Measurements from ENCODE around the gene CAMTA1. TPM values are rescaled to one million over a fixed set of nuclear protein-coding genes. Genes with fewer than 3 reads are reported as not detected.
A peak's percentile ranks its signal among the peaks of the same experiment; 100 is the strongest.

Gene CAMTA1
- polyA plus RNA-seq, 1 experiment: 64.9 TPM

- DNase-seq (ENCODE audit: low read depth, low spot score): no peak
- Histone ChIP-seq H3K27ac (ENCODE audit: low read depth, low read length) (no peak overlapping the region), H3K4me3 (ENCODE audit: low read depth, low read length) (no peak overlapping the region), H3K27me3 (ENCODE audit: control insufficient read depth, insufficient read depth, low read length) (peaks cover 13% of the 10 kb centered on the region), H3K9me3 (ENCODE audit: control insufficient read depth, insufficient read depth, low read length) (no peaks in the 10 kb centered on the region; the same call in 1 of the 2 replicates)
- no peak for TF ChIP-seq CTCF (IDR thresholded peaks at IDR 0.05; ENCODE audit: low read depth, low read length)
- ChIA-PET CTCF (interaction anchor here (2.6 kb wide), 1 partner anchor 10 kb away, joined by 8 read pairs; no protein-coding TSS in a partner anchor), POLR2A (no interaction called here)
Measured at GRCh38 chr1:7060745-7061144, 275.5 kb downstream of the CAMTA1 start.

- Histone ChIP-seq H3K27ac (ENCODE audit: low read depth, low read length) (no peak overlapping the region), H3K9me3 (ENCODE audit: control insufficient read depth, insufficient read depth, low read length) (no peaks in the 10 kb centered on the region; the same call in 1 of the 2 replicates), H3K4me3 (ENCODE audit: low read depth, low read length) (no peak overlapping the region), H3K27me3 (ENCODE audit: control insufficient read depth, insufficient read depth, low read length) (peaks cover 13% of the 10 kb centered on the region)
- TF ChIP-seq CTCF (IDR thresholded peaks at IDR 0.05; ENCODE audit: low read depth, low read length): no peak
- CTCF ChIA-PET: no interaction called here
- POLR2A ChIA-PET: no interaction called here
- DNase-seq (ENCODE audit: low read depth, low spot score): no peak
Measured at GRCh38 chr1:7062346-7063061, 277.2 kb downstream of the CAMTA1 start.

- Histone ChIP-seq H3K27me3 (ENCODE audit: control insufficient read depth, insufficient read depth, low read length) (peaks cover 13% of the 10 kb centered on the region), H3K9me3 (ENCODE audit: control insufficient read depth, insufficient read depth, low read length) (no peaks in the 10 kb centered on the region; the same call in 1 of the 2 replicates), H3K4me3 (ENCODE audit: low read depth, low read length) (no peak overlapping the region), H3K27ac (ENCODE audit: low read depth, low read length) (no peak overlapping the region)
- DNase-seq (ENCODE audit: low read depth, low spot score): no peak
- ChIA-PET POLR2A (no interaction called here), CTCF (interaction anchor here (1.5 kb wide), 1 partner anchor 21 kb away, joined by 5 read pairs; no protein-coding TSS in a partner anchor)
- TF ChIP-seq CTCF (IDR thresholded peaks at IDR 0.05; ENCODE audit: low read depth, low read length): no peak
Measured at GRCh38 chr1:7063981-7064380, 278.7 kb downstream of the CAMTA1 start.

GRCh38 chr1:7068552-7068951, 283.3 kb downstream of the CAMTA1 start:
- CTCF ChIA-PET: interaction anchor here (0.7 to 1.0 kb wide), 2 partner anchors 26 to 93 kb away, joined by 4 to 6 read pairs; no protein-coding TSS in a partner anchor
- peaks cover 10% of the 10 kb centered on the region for H3K27me3 ChIP-seq (ENCODE audit: control insufficient read depth, insufficient read depth, low read length)
- H3K4me3 ChIP-seq (ENCODE audit: low read depth, low read length): no peak overlapping the region
- no peak for TF ChIP-seq CTCF (IDR thresholded peaks at IDR 0.05; ENCODE audit: low read depth, low read length)
- POLR2A ChIA-PET: no interaction called here
- no peaks in the 10 kb centered on the region for H3K9me3 ChIP-seq (ENCODE audit: control insufficient read depth, insufficient read depth, low read length)
- DNase-seq (ENCODE audit: low read depth, low spot score): no peak
- H3K27ac ChIP-seq (ENCODE audit: low read depth, low read length): no peak overlapping the region

- ChIA-PET POLR2A (interaction anchor here (0.7 kb wide), 1 partner anchor 48 kb away, joined by 6 read pairs; no protein-coding TSS in a partner anchor), CTCF (interaction anchor here (0.5 to 2.6 kb wide), 60 partner anchors 10 to 668 kb away, joined by 3 to 39 read pairs (median 4); partner anchors contain the start of genes CAMTA1 and DNAJC11)
- Histone ChIP-seq H3K27me3 (ENCODE audit: control insufficient read depth, insufficient read depth, low read length) (no peaks in the 10 kb centered on the region), H3K9me3 (ENCODE audit: control insufficient read depth, insufficient read depth, low read length) (no peaks in the 10 kb centered on the region), H3K4me3 (ENCODE audit: low read depth, low read length) (peak overlapping the region; percentile 48), H3K27ac (ENCODE audit: low read depth, low read length) (no peak overlapping the region)
- TF ChIP-seq CTCF (IDR thresholded peaks at IDR 0.05; ENCODE audit: low read depth, low read length): no peak
- no peak for DNase-seq (ENCODE audit: low read depth, low spot score)
Measured at GRCh38 chr1:7069931-7070330, 284.7 kb downstream of the CAMTA1 start.
